Esophagus squamous epithelium (tissue), 5 donors: ENCODE data around the gene VPS18. TPM values are rescaled to one million over a fixed set of nuclear protein-coding genes. Genes with fewer than 3 reads are reported as not detected.

Source experiments
- DNase-seq: peaks from one replicate; lab custom pipeline; 2025; lab: John Stamatoyannopoulos, UW
- H3K27ac ChIP-seq, 4 donors: fragments of 200-600 bp; sonication (generic); one replicate each; pipeline ENCODE4 v1.5.1; 2016 to 2019; ENCODE audit warnings: mild to moderate bottlenecking in 1 of 4
- H3K27me3 ChIP-seq, 4 donors: fragments of 200-600 bp; sonication (generic); 1 replicate in 3 of 4; 2 replicates in 1 of 4; pipeline versions ENCODE4 v1.5.1 to v1.6.0; 2017 to 2021; ENCODE audit warnings: antibody characterized with exemption in 1 of 4
- H3K36me3 ChIP-seq, 3 donors: fragments of 200-600 bp; sonication (generic); one replicate each; pipeline ENCODE4 v1.5.1; 2016 to 2019
- H3K4me1 ChIP-seq, 3 donors: fragments of 200-600 bp; sonication (generic); one replicate each; pipeline ENCODE4 v1.5.1; 2017 to 2019
- H3K4me3 ChIP-seq, 4 donors: fragments of 200-600 bp; sonication (generic); 1 replicate in 3 of 4; 2 replicates in 1 of 4; pipeline ENCODE4 v1.5.1; 2016 to 2019; ENCODE audit warnings: mild to moderate bottlenecking in 2 of 4, moderate library complexity in 1 of 4
- H3K9me3 ChIP-seq, 3 donors: fragments of 200-600 bp; sonication (generic); one replicate each; pipeline ENCODE4 v1.5.1; 2016 to 2019
- CTCF ChIP-seq, 6 experiments: fragments of 450-650 bp in 4 of 6; fragments of 200-600 bp in 2 of 6; sonication (generic) in 2 of 6; IDR thresholded peaks; one replicate each; pipeline ENCODE4 v1.5.1; 2016 to 2019; ENCODE audit warnings: antibody characterized with exemption in 6 of 6, mild to moderate bottlenecking in 4 of 6, moderate library complexity in 4 of 6
- POLR2A ChIP-seq, 4 donors: fragments of 450-650 bp; IDR thresholded peaks; one replicate each; pipeline ENCODE4 v1.6.1; 2017; ENCODE audit warnings: antibody characterized with exemption in 4 of 4, mild to moderate bottlenecking in 4 of 4, moderate library complexity in 3 of 4
- WGBS, 2 donors: methylation state at CpG; one replicate each; pipeline ENCODE4 v1.1.5; 2018; 5-methylcytosine and 5-hydroxymethylcytosine counted together
- intact Hi-C: fragments of 100-400 bp; cut with DNase I; formaldehyde crosslinking; loops from one replicate; pipeline ENCODE4 v1.15.0; 2022
- total RNA-seq, 4 donors: library from RNA; depleted of rRNA; stranded (reverse); fragments of >200 nt; gene quantifications; one replicate each; pipeline ENCODE4 v1.1.0, GENCODE V29; 2016
- donor health status: DM: yes; HTN: yes; CAD: no.

VPS18 gene
- total RNA-seq, 4 donors from 2014 or later, result 17.4 to 25.9 (median 20.7) TPM

GRCh38 chr15:40917585-40917984, 23.3 kb downstream of the VPS18 start:
- Histone ChIP-seq H3K27ac (peak overlapping the region in 3 of 4 donors; percentile 30 to 67 (median 57)), H3K27me3 (peaks cover 0 to 43% (median 0%) of the 10 kb centered on the region in 4 donors), H3K4me1 (peaks cover 0 to 14% (median 0%) of the 10 kb centered on the region in 3 donors), H3K36me3 (no peaks in the 10 kb centered on the region), H3K4me3 (peak overlapping the region in 2 of 4 donors; percentile 2 to 23), H3K9me3 (no peaks in the 10 kb centered on the region)
- intact Hi-C loops, result no loop called here
- 50% methylated on average over 1 of the region's 11 CpGs; no CpG with 5 or more reads in 1 of the 2 donors for WGBS, 2 donors
- TF ChIP-seq CTCF (IDR thresholded peaks at IDR 0.05) (no peak), POLR2A (IDR thresholded peaks at IDR 0.05) (no peak)
- DNase-seq, result no peak

- H3K36me3 ChIP-seq, result no peaks in the 10 kb centered on the region
- H3K9me3 ChIP-seq, result no peaks in the 10 kb centered on the region
- H3K27me3 ChIP-seq, result peaks cover 0 to 50% (median 0%) of the 10 kb centered on the region in 4 donors
- peaks cover 0 to 12% (median 0%) of the 10 kb centered on the region in 3 donors for H3K4me1 ChIP-seq
- DNase-seq, result no peak
- intact Hi-C loops, result no loop called here
- H3K27ac ChIP-seq, result peak overlapping the region in 3 of 4 donors; percentile 30 to 67 (median 57)
- peak overlapping the region in 2 of 4 donors; percentile 2 to 23 for H3K4me3 ChIP-seq
- WGBS, 2 donors, result 70 to 71% methylated on average over 2 to 8 of the region's 15 CpGs
- TF ChIP-seq POLR2A (IDR thresholded peaks at IDR 0.05) (no peak), CTCF (IDR thresholded peaks at IDR 0.05) (no peak)
Measured at GRCh38 chr15:40918146-40918798, 24.0 kb downstream of the VPS18 start.

GRCh38 chr15:40918799-40919392, 24.6 kb downstream of the VPS18 start:
- H3K4me3 ChIP-seq, result peak overlapping the region in 1 of 4 donors; percentile 23
- H3K4me1 ChIP-seq, result peaks cover 0 to 12% (median 0%) of the 10 kb centered on the region in 3 donors
- peaks cover 0 to 56% (median 0%) of the 10 kb centered on the region in 4 donors for H3K27me3 ChIP-seq
- TF ChIP-seq CTCF (IDR thresholded peaks at IDR 0.05), result no peak
- TF ChIP-seq POLR2A (IDR thresholded peaks at IDR 0.05), result no peak
- H3K36me3 ChIP-seq, result no peaks in the 10 kb centered on the region
- DNase-seq, result no peak
- H3K9me3 ChIP-seq, result no peaks in the 10 kb centered on the region
- peak overlapping the region in 3 of 4 donors; percentile 30 to 67 (median 57) for H3K27ac ChIP-seq
- WGBS, 2 donors, result 54 to 71% methylated on average over 1 to 4 of the region's 19 CpGs
- intact Hi-C loops, result no loop called here

GRCh38 chr15:40921949-40922607, 27.8 kb downstream of the VPS18 start:
- WGBS, 2 donors, result 37 to 45% methylated on average over 3 to 5 of the region's 5 CpGs
- H3K27ac ChIP-seq, result no peak overlapping the region
- H3K27me3 ChIP-seq, result peaks cover 8 to 86% (median 13%) of the 10 kb centered on the region in 4 donors
- no peaks in the 10 kb centered on the region for H3K36me3 ChIP-seq
- intact Hi-C loops, result no loop called here
- TF ChIP-seq POLR2A (IDR thresholded peaks at IDR 0.05), result no peak
- TF ChIP-seq CTCF (IDR thresholded peaks at IDR 0.05), result no peak
- no peaks in the 10 kb centered on the region for H3K9me3 ChIP-seq
- H3K4me3 ChIP-seq, result no peak overlapping the region
- DNase-seq, result no peak
- H3K4me1 ChIP-seq, result peaks cover 14 to 24% (median 15%) of the 10 kb centered on the region in 3 donors
